Stimulated activated CD4-positive, alpha-beta T cell treated with anti-CD3 and anti-CD28 coated beads, Interleukin-1b, Interleukin-23, amount 100 ng/mL, for 4 hours (primary cell): ENCODE data around the gene LIG1.

Experiments used
- DNase-seq, 2 donors: peaks; one replicate each; pipeline ENCODE4 v3.0.0-alpha.2; 2020; ENCODE audit warnings: low read depth in 2 of 2

LIG1 gene

GRCh38 chr19:48169939-48170803 is at the start of gene LIG1, which contains the start of gene ZSWIM9:
TSS of gene LIG1 (minus strand) at chr19:48170344. CDS start at chr19:48165566, 4,778 bp downstream.
TSS of gene ZSWIM9 (plus strand) at chr19:48170680. CDS start at chr19:48171803, 1,123 bp downstream.
- DNase-seq, result peak; percentile 82 to 89

- DNase-seq, result no peak
These were observed 48.9 kb upstream of the LIG1 start for GRCh38 chr19:48218997-48219396.

- DNase-seq, result no peak
These were observed 46.8 kb upstream of the LIG1 start for GRCh38 chr19:48216933-48217332.

- DNase-seq, result no peak
These were observed 43.8 kb upstream of the LIG1 start for GRCh38 chr19:48213959-48214358.

GRCh38 chr19:48210005-48210404 is 39.9 kb upstream of the LIG1 start:
- no peak for DNase-seq

GRCh38 chr19:48206397-48207093 is 36.4 kb upstream of the LIG1 start:
- DNase-seq, result no peak

- peak; percentile 82 to 84 for DNase-seq
These were observed 33.9 kb upstream of the LIG1 start for GRCh38 chr19:48203794-48204628.

GRCh38 chr19:48203222-48203793 is 33.2 kb upstream of the LIG1 start:
- no peak for DNase-seq

- DNase-seq, result no peak
These were observed 27.0 kb upstream of the LIG1 start for GRCh38 chr19:48196933-48197665.

GRCh38 chr19:48196321-48196763 is 26.2 kb upstream of the LIG1 start:
- no peak for DNase-seq

GRCh38 chr19:48194844-48195830 is 25.0 kb upstream of the LIG1 start:
- DNase-seq, result no peak

GRCh38 chr19:48194041-48194843 is 24.1 kb upstream of the LIG1 start:
- DNase-seq, result no peak

- DNase-seq, result no peak
These were observed 22.6 kb upstream of the LIG1 start for GRCh38 chr19:48192750-48193149.

- no peak for DNase-seq
These were observed 20.7 kb upstream of the LIG1 start for GRCh38 chr19:48190885-48191284.

GRCh38 chr19:48190288-48190884 is 20.2 kb upstream of the LIG1 start:
- peak in 1 of 2 donors; percentile 40 for DNase-seq

- DNase-seq, result no peak
These were observed 16.4 kb upstream of the LIG1 start for GRCh38 chr19:48186541-48186991.

- DNase-seq, result no peak
These were observed 15.9 kb upstream of the LIG1 start for GRCh38 chr19:48186015-48186414.

- DNase-seq, result no peak
These were observed 13.2 kb upstream of the LIG1 start for GRCh38 chr19:48183356-48183755.
